OCI-LY7 (cell line): ENCODE results near the gene PDXK.

ENCODE experiments used
- EZH2phosphoT487 ChIP-seq: fragments of 200-600 bp; sonication (generic); IDR thresholded peaks from 2 replicates; pipeline ENCODE4 v1.6.1; 2018; ENCODE audit warnings: low read depth, borderline replicate concordance, mild to moderate bottlenecking, mixed run types, antibody characterized with exemption, low read length, moderate library complexity, mixed read lengths
- TF ChIP-seq, protein P1 (sequence below): fragments of 200-600 bp; sonication (generic); conservative IDR thresholded peaks from 2 replicates; pipeline ENCODE4 v1.5.1; 2014; ENCODE audit warnings: mild to moderate bottlenecking, antibody characterized with exemption, low read length, moderate library complexity, mixed read lengths

DNA sequence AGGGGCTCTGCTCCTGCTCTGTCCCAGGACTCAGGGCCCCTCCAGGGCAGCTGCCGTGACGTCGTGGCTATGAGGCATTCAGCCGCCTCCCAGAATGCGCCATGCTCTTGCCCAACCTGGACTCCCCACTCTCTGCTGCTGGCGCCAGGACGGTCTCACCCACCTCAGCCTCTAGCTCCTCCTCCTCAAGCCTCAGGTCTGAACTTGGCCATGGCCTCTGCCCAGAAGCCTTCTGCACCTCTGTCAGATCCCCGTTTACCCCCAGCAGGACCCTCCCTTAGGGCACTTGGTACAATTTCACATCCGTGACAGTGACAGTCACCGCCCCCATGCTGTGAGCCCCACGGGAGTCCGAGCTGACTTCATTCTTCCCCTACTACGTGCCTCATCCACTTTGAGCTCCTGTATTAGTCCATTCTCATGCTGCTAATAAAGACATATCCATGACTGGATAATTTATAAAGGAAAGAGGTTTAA is 52.3 kb downstream of the PDXK start:
- TF ChIP-seq, protein P1, sequence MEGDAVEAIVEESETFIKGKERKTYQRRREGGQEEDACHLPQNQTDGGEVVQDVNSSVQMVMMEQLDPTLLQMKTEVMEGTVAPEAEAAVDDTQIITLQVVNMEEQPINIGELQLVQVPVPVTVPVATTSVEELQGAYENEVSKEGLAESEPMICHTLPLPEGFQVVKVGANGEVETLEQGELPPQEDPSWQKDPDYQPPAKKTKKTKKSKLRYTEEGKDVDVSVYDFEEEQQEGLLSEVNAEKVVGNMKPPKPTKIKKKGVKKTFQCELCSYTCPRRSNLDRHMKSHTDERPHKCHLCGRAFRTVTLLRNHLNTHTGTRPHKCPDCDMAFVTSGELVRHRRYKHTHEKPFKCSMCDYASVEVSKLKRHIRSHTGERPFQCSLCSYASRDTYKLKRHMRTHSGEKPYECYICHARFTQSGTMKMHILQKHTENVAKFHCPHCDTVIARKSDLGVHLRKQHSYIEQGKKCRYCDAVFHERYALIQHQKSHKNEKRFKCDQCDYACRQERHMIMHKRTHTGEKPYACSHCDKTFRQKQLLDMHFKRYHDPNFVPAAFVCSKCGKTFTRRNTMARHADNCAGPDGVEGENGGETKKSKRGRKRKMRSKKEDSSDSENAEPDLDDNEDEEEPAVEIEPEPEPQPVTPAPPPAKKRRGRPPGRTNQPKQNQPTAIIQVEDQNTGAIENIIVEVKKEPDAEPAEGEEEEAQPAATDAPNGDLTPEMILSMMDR: no peak
- TF ChIP-seq EZH2phosphoT487: no peak
